Ishikawa (cell line): ENCODE data around the gene SLC30A10.
A peak's percentile ranks its signal among the peaks of the same experiment; 100 is the strongest.

Source experiments
- CEBPB ChIP-seq: IDR thresholded peaks from 2 replicates; pipeline ENCODE4 v1.6.1; 2012
- CREB1 ChIP-seq: IDR thresholded peaks from 2 replicates; pipeline ENCODE4 v1.6.1; 2012; ENCODE audit warnings: low read depth
- EGR1 ChIP-seq: IDR thresholded peaks from 2 replicates; pipeline ENCODE4 v1.6.1; 2012
- EP300 ChIP-seq: IDR thresholded peaks from 2 replicates; pipeline ENCODE4 v1.6.1; 2012; ENCODE audit warnings: borderline replicate concordance
- FOXM1 ChIP-seq: IDR thresholded peaks from 2 replicates; pipeline ENCODE4 v1.6.1; 2012; ENCODE audit warnings: low read depth, borderline replicate concordance
- NFIC ChIP-seq: IDR thresholded peaks from 2 replicates; pipeline ENCODE4 v1.6.1; 2012
- RAD21 ChIP-seq: IDR thresholded peaks from 2 replicates; pipeline ENCODE4 v1.6.1; 2012; ENCODE audit warnings: low read depth
- TAF1 ChIP-seq: IDR thresholded peaks from 2 replicates; pipeline ENCODE4 v1.6.1; 2012; ENCODE audit warnings: low read depth, mild to moderate bottlenecking
- TCF12 ChIP-seq: IDR thresholded peaks from 2 replicates; pipeline ENCODE4 v1.6.1; 2012; ENCODE audit warnings: low read depth
- TEAD4 ChIP-seq: IDR thresholded peaks from 2 replicates; pipeline ENCODE4 v1.6.1; 2012
- YY1 ChIP-seq: IDR thresholded peaks from 2 replicates; pipeline ENCODE4 v1.6.1; 2012; ENCODE audit warnings: low read depth
- ZBTB7A ChIP-seq: IDR thresholded peaks from 2 replicates; pipeline ENCODE4 v1.6.1; 2012; ENCODE audit warnings: low read depth
- TF ChIP-seq, protein P1 (sequence below): IDR thresholded peaks from 2 replicates; pipeline ENCODE4 v1.6.1; 2012
- TF ChIP-seq, protein P2 (sequence below): IDR thresholded peaks from 2 replicates; pipeline ENCODE4 v1.6.1; 2012
- TF ChIP-seq, protein P3 (sequence below): IDR thresholded peaks from 2 replicates; pipeline ENCODE4 v1.6.1; 2012; ENCODE audit warnings: low read depth, mild to moderate bottlenecking

The SLC30A10 gene

DNA sequence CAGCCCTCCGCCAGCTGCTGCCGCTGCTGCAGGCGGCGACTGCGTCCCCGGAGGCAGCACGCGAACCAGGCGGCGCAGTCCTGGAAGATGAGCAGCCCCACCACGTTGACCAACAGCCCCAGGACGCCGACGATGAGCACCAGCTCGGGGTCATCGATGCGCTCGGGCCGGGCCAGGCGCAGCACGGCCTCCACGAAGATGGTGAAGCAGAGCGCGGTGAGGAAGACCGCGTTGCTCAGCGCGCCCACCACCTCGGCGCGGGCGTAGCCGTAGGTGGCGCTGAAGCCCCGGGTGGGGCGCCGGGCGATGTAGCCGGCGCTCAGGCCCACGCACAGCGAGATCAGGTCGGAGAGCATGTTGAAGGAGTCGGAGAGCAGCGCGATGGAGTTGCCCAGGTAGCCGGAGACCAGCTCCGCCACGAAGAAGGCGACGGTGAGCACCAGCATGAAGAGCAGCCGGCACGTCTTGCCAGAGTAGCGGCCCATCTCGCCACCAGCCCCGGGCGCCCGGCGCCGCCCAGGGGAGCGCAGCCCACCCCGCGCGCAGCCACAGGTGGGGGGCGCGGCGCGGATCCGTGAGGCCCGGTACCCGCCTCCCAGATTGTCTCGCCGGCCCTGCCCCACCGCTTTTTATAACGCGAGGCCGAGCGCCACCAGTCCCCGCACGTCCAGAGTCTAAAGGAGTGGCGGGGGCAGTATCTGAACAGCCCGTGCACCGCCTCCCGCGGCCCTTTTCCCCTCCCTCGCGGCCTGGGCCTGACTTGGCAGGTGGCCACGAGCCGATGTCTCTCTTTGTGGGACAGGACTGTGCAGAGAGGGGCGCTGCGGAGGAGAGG, at the start of gene SLC30A10:
SLC30A10 (minus strand) TSS at position 602 of the 835 bp plus-strand sequence; CDS start at position 485, 117 bp downstream.
- TF ChIP-seq ZBTB7A, result peak; percentile 33; the same call in 1 of the 2 replicates
- TF ChIP-seq CREB1, result no peak
- TF ChIP-seq EGR1, result no peak

DNA sequence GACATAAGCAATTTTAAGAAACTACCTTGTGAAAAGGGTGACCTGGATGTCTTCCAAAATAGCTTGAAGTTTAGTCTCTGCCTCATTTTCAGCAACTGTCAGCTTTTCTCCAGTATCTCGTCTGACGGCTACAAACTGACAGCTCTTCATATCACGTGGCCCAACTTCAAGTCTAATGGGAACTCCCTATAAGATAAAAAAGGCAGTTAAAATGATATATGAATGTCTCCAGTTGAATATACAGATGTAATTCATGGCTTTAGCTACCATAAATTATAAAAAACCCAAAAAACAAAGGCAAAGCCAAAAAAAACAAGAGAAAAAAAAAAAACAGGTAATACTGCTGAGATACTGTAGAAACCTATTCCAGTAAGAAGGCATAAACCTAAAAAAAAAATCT, 44.9 kb upstream of the SLC30A10 start:
- no peak for TF ChIP-seq ZBTB7A
- no peak for TF ChIP-seq RAD21
- TF ChIP-seq EP300, result no peak
- no peak for TF ChIP-seq CREB1
- no peak for TF ChIP-seq TAF1
- TF ChIP-seq EGR1, result no peak
- TF ChIP-seq YY1, result no peak
- no peak for TF ChIP-seq CEBPB
- TF ChIP-seq, protein P1, sequence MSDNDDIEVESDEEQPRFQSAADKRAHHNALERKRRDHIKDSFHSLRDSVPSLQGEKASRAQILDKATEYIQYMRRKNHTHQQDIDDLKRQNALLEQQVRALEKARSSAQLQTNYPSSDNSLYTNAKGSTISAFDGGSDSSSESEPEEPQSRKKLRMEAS, result no peak
- TF ChIP-seq, protein P2, sequence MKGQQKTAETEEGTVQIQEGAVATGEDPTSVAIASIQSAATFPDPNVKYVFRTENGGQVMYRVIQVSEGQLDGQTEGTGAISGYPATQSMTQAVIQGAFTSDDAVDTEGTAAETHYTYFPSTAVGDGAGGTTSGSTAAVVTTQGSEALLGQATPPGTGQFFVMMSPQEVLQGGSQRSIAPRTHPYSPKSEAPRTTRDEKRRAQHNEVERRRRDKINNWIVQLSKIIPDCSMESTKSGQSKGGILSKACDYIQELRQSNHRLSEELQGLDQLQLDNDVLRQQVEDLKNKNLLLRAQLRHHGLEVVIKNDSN, result no peak
- TF ChIP-seq NFIC, result no peak
- no peak for TF ChIP-seq FOXM1
- TF ChIP-seq, protein P3, sequence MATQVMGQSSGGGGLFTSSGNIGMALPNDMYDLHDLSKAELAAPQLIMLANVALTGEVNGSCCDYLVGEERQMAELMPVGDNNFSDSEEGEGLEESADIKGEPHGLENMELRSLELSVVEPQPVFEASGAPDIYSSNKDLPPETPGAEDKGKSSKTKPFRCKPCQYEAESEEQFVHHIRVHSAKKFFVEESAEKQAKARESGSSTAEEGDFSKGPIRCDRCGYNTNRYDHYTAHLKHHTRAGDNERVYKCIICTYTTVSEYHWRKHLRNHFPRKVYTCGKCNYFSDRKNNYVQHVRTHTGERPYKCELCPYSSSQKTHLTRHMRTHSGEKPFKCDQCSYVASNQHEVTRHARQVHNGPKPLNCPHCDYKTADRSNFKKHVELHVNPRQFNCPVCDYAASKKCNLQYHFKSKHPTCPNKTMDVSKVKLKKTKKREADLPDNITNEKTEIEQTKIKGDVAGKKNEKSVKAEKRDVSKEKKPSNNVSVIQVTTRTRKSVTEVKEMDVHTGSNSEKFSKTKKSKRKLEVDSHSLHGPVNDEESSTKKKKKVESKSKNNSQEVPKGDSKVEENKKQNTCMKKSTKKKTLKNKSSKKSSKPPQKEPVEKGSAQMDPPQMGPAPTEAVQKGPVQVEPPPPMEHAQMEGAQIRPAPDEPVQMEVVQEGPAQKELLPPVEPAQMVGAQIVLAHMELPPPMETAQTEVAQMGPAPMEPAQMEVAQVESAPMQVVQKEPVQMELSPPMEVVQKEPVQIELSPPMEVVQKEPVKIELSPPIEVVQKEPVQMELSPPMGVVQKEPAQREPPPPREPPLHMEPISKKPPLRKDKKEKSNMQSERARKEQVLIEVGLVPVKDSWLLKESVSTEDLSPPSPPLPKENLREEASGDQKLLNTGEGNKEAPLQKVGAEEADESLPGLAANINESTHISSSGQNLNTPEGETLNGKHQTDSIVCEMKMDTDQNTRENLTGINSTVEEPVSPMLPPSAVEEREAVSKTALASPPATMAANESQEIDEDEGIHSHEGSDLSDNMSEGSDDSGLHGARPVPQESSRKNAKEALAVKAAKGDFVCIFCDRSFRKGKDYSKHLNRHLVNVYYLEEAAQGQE, result no peak
- TF ChIP-seq TEAD4, result no peak
- no peak for TF ChIP-seq TCF12

DNA sequence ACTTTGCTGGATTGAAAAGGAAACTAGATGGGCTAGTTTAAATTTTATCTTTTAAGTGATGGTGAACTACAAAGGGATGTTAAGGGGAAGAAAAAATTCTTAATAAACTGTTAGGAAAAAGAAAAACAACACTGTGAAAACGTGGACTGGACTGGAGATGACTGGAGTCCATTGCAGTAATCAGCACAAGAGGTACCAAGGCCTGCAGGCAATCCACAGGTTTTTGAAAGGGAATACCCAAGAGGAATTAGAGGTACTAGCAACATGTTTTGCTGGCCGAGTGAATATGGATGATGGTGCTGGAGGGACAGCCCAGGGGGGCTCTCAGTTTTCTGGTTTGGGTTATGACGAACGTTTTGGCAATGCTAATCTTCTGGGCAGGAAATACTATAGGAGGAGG, 39.0 kb upstream of the SLC30A10 start:
- TF ChIP-seq CREB1 (no peak), TAF1 (no peak), FOXM1 (no peak), NFIC (no peak), YY1 (no peak), TCF12 (no peak), RAD21 (no peak), ZBTB7A (no peak), EGR1 (no peak), TEAD4 (no peak), CEBPB (no peak), EP300 (no peak)
- TF ChIP-seq, protein P3, result no peak
- TF ChIP-seq, protein P1, result no peak
- TF ChIP-seq, protein P2, result no peak

DNA sequence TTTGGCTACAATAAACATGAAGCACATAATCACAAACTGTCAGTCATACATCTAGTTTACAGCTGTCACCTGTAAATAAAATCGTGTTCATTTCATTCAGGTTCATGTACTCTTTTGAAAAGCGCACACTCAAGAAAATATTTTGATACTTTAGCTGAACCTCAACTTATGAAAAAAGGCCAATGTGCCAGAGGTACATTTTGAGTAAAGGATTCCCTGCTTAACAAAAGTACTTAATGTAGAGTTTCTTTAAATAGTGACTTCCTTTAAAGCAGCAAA, 37.7 kb upstream of the SLC30A10 start:
- TF ChIP-seq, protein P2, result no peak
- TF ChIP-seq TAF1 (no peak), YY1 (no peak)
- TF ChIP-seq, protein P3, result no peak
